Bronchus fibroblast of lung (primary cell): ENCODE results near the gene MECP2. TPM values are rescaled to one million over a fixed set of nuclear protein-coding genes. Genes with fewer than 3 reads are reported as not detected.

ENCODE experiments used
- total RNA-seq: library from RNA; depleted of rRNA; stranded (reverse); fragments of >200 nt; gene quantifications from 2 replicates; pipeline ENCODE4 v1.2.3, GENCODE V29; 2015

The MECP2 gene
- total RNA-seq: 13.4 and 13.8 TPM in 2 replicates

DNA sequence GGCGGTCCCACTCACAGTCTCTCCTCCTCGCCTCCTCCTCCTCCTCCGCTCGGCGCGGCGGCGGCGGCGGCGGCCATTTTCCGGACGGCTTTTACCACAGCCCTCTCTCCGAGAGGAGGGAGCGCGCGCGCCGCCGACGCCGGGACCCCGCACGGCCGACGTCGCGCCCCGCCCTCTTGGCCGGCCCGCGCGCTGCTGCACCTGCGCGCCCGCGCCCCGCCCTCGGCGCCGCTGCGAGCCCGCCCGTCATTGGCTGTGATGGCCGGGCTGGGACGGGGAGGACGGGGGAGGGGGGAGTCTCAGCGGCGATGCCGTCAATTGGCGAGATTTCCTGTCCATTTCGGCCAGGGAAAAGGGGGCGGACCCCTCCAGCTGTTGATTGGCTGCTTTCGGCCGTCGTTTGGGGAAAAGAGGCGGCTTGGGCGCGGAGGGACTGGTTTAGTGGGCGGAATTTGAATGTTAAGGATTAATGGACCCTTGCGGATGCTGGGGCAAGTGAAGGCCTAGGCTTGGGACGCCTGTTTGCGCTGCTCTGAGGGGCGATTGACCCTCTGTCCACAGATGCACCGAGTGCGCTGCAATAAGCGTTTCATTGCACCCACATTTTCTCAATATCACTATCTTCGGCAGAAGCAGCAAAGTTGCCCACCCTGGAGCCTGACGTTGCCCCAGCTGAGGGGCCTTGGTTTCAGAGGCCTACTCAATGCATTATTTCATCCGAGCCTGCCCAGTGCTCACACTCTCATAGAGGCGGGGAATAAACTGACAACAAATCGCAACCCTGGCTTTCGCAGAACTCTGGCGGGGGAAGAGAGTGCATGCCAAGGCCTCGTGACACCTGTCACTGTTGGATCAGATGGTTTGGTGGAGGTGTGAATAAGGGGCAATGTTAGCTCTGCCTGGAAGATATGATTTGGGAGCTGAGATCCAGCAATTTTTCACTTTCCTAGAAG lies at the start of gene MECP2:
MECP2 (minus strand) TSS at position 129 of the 953 bp plus-strand sequence.

DNA sequence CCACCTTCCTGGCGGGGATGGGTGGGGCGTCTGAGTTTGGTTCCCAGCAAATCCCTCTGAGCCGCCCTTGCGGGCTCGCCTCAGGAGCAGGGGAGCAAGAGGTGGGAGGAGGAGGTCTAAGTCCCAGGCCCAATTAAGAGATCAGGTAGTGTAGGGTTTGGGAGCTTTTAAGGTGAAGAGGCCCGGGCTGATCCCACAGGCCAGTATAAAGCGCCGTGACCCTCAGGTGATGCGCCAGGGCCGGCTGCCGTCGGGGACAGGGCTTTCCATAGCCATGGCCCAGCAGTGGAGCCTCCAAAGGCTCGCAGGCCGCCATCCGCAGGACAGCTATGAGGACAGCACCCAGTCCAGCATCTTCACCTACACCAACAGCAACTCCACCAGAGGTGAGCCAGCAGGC lies 46.5 kb upstream of the MECP2 start, which contains the start of gene OPN1LW:
OPN1LW (plus strand) TSS at position 234 of the 400 bp plus-strand sequence; CDS start at position 275, 41 bp downstream.

DNA sequence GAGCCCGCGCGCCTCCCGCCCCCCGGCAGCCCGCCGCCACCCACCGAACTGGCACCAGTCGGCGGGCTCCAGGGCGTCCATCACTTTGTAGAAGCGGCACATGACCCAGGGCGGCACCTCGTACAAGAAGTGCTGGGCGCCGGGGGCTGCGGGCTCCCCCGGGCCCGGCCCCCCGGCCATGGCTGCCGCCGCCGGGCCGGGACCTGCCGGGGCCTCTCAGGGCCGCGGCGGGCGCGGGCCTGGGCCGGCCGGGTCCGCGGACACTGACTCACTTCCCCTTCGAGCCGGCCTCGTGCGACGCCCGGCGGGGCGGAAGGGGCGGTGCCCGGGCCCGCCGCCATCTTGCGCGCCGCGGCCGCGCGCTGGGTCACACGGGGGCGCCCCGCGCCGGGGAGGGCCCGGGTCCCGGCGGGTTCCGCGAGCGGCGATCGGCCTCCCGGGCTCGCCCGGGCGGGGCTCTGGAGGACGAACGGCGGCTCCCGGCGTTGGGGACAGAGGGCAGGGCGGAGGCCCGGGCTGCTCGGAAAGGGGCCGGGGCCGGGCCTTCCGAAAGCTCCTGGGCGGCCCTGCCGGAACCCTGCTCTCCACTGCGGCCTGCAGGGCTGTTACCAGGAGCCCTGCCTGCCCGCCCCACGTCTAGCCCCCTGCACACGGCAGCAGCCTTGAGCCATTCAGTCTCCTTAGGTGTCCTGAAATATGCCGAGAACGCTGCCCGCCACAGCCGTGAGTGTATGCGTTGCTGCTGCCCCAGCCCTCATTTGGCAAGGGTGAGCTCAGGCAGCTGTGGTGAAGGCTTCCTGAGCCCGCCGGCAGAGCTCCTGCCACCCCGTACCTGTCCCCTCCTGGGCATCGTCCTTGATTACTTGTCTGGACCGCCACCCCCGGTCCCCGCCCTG lies 77.6 kb downstream of the MECP2 start, which contains the start of gene IRAK1:
IRAK1 (minus strand) TSS at position 270 of the 896 bp plus-strand sequence; CDS start at position 180, 90 bp downstream.

DNA sequence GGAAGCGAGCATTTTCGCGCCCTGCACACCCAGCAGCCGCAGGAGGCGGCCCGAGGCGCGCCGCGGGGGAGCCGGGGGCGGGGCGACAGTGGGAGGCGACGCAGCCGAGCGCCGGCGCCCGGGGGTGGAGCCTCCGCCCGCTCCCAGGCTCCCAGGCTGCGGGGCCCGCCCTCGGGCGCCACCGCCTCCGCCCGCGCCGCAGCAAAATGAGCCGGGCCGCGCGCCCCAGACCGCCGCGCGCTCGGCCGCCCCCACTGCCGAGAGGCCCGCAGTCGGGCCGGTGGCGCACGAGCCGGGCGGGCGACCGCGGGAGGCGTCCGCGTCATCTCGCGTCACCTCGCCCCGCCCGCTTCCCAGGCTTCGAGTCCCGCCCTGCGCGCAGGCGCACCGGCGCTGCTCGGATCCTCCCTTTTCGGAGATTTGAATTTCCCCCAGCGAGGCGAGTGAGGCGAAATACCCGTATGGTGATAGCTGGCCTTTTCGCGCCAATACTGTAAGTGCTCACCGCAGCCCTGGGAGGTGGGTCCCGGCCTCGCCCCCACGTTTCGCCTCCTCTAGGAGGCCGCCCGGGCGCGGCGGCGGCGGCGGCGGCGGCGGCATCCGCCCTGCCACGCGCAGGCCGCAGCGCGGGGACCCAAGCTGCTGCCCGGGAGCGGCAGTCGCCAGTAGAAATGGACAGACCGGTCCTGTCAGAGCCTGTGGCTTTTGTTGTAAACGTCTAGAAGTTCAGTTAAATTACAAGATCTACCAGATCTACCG lies 125.0 kb downstream of the MECP2 start, which contains the start of gene TMEM187:
TMEM187 (plus strand) TSS at position 387 of the 759 bp plus-strand sequence. CDS start 9,309 bp downstream, outside the sequence.

Other genes starting within 250 kb of the MECP2 start
- 28.6 and 30.0 TPM in 2 replicates for gene L1CAM, start 211.5 kb downstream of the MECP2 start, total RNA-seq
- 0.50 TPM in 1 of 2 replicates, not detected in the other for gene AVPR2, start 193.0 kb downstream of the MECP2 start, total RNA-seq
- gene ARHGAP4, start 171.5 kb downstream of the MECP2 start, total RNA-seq: 2.2 and 3.7 TPM in 2 replicates
- gene NAA10, start 162.7 kb downstream of the MECP2 start, total RNA-seq: 169 and 189 TPM in 2 replicates
- gene RENBP, start 153.1 kb downstream of the MECP2 start, total RNA-seq: 0.30 and 0.84 TPM in 2 replicates
- 39.3 and 43.1 TPM in 2 replicates for gene HCFC1, start 125.9 kb downstream of the MECP2 start, total RNA-seq
- gene TMEM187, start 125.0 kb downstream of the MECP2 start, total RNA-seq: 4.7 and 5.1 TPM in 2 replicates
- gene IRAK1, start 77.8 kb downstream of the MECP2 start, total RNA-seq: 82.9 and 93.1 TPM in 2 replicates
- gene OPN1LW, start 46.5 kb upstream of the MECP2 start, total RNA-seq: not detected in 2 replicates
- not detected in 2 replicates for gene OPN1MW, start 84.9 kb upstream of the MECP2 start, total RNA-seq
- gene OPN1MW2, start 122.0 kb upstream of the MECP2 start, total RNA-seq: not detected in 2 replicates
- not detected in 2 replicates for gene OPN1MW3, start 159.9 kb upstream of the MECP2 start, total RNA-seq
- not detected in 2 replicates for gene TEX28, start 197.4 kb upstream of the MECP2 start, total RNA-seq
- gene TKTL1, start 198.1 kb upstream of the MECP2 start, total RNA-seq: not detected in 2 replicates